ENCODE measurements around the gene HOGA1.

The HOGA1 gene

GRCh38 chr10:97548828-97549455, 35.2 kb upstream of the HOGA1 start:
- Histone ChIP-seq H3K4me3 (ENCODE audit: low read length) (no peak overlapping the region), H3K9ac (ENCODE audit: low read length) (no peak overlapping the region), H3F3A (ENCODE audit: insufficient read depth, low read length) (no peaks in the 10 kb centered on the region), H3K27ac (ENCODE audit: low read length) (no peak overlapping the region), H3K9me2 (replicated peaks; ENCODE audit: insufficient read depth, low read length) (no peaks in the 10 kb centered on the region), H3K4me1 (ENCODE audit: low read length) (peaks cover 4% of the 10 kb centered on the region), H3K27me3 (replicated peaks; ENCODE audit: insufficient read depth, low read length) (no peaks in the 10 kb centered on the region), H3K4me2 (ENCODE audit: low read depth, low read length) (no peak overlapping the region), H2AFZ (ENCODE audit: low read length) (no peak overlapping the region), H3K9me3 (replicated peaks; ENCODE audit: insufficient read depth, low read length) (no peaks in the 10 kb centered on the region), H4K20me1 (ENCODE audit: insufficient read depth, low read length) (no peaks in the 10 kb centered on the region), H3K79me2 (ENCODE audit: low read length) (no peaks in the 10 kb centered on the region), H3K36me3 (replicated peaks; ENCODE audit: insufficient read depth, low read length) (no peaks in the 10 kb centered on the region)
- DNase-seq = no peak
- TF ChIP-seq EZH2phosphoT487 (IDR thresholded peaks at IDR 0.05; ENCODE audit: low read length) (no peak), CTCF (IDR thresholded peaks at IDR 0.05; ENCODE audit: low read length) (no peak), EZH2 (optimal IDR thresholded peaks at IDR 0.05; ENCODE audit: low read depth, low read length) (no peak)

GRCh38 chr10:97549587-97550322, 34.4 kb upstream of the HOGA1 start:
- Histone ChIP-seq H3K9ac (ENCODE audit: low read length) (no peak overlapping the region), H3K4me2 (ENCODE audit: low read depth, low read length) (no peak overlapping the region)
- DNase-seq = no peak

GRCh38 chr10:97550336-97551149, 33.6 kb upstream of the HOGA1 start:
- H4K20me1 ChIP-seq (ENCODE audit: insufficient read depth, low read length) = no peaks in the 10 kb centered on the region
- H3K27ac ChIP-seq (ENCODE audit: low read length) = no peak overlapping the region
- H3K9me2 ChIP-seq (replicated peaks; ENCODE audit: insufficient read depth, low read length) = no peaks in the 10 kb centered on the region
- H3K9me3 ChIP-seq (replicated peaks; ENCODE audit: insufficient read depth, low read length) = no peaks in the 10 kb centered on the region
- H3K4me3 ChIP-seq (ENCODE audit: low read length) = no peak overlapping the region
- H3K9ac ChIP-seq (ENCODE audit: low read length) = no peak overlapping the region
- H2AFZ ChIP-seq (ENCODE audit: low read length) = no peak overlapping the region
- no peak for TF ChIP-seq EZH2 (optimal IDR thresholded peaks at IDR 0.05; ENCODE audit: low read depth, low read length)
- TF ChIP-seq CTCF (IDR thresholded peaks at IDR 0.05; ENCODE audit: low read length) = no peak
- TF ChIP-seq EZH2phosphoT487 (IDR thresholded peaks at IDR 0.05; ENCODE audit: low read length) = no peak
- DNase-seq = no peak
- H3F3A ChIP-seq (ENCODE audit: insufficient read depth, low read length) = no peaks in the 10 kb centered on the region
- no peaks in the 10 kb centered on the region for H3K36me3 ChIP-seq (replicated peaks; ENCODE audit: insufficient read depth, low read length)
- no peaks in the 10 kb centered on the region for H3K79me2 ChIP-seq (ENCODE audit: low read length)
- no peaks in the 10 kb centered on the region for H3K27me3 ChIP-seq (replicated peaks; ENCODE audit: insufficient read depth, low read length)
- no peak overlapping the region for H3K4me2 ChIP-seq (ENCODE audit: low read depth, low read length)
- peaks cover 12% of the 10 kb centered on the region for H3K4me1 ChIP-seq (ENCODE audit: low read length)

More at GRCh38 chr10:97549587-97550322, 34.4 kb upstream of the HOGA1 start:
- no peaks in the 10 kb centered on the region for H4K20me1 ChIP-seq (ENCODE audit: insufficient read depth, low read length)
- no peaks in the 10 kb centered on the region for H3K9me3 ChIP-seq (replicated peaks; ENCODE audit: insufficient read depth, low read length)
- H3K27me3 ChIP-seq (replicated peaks; ENCODE audit: insufficient read depth, low read length) = no peaks in the 10 kb centered on the region
- H3K36me3 ChIP-seq (replicated peaks; ENCODE audit: insufficient read depth, low read length) = no peaks in the 10 kb centered on the region
- H3F3A ChIP-seq (ENCODE audit: insufficient read depth, low read length) = no peaks in the 10 kb centered on the region
- no peaks in the 10 kb centered on the region for H3K9me2 ChIP-seq (replicated peaks; ENCODE audit: insufficient read depth, low read length)
- H2AFZ ChIP-seq (ENCODE audit: low read length) = no peak overlapping the region
- no peak overlapping the region for H3K27ac ChIP-seq (ENCODE audit: low read length)
- no peak overlapping the region for H3K4me3 ChIP-seq (ENCODE audit: low read length)
- TF ChIP-seq EZH2 (optimal IDR thresholded peaks at IDR 0.05; ENCODE audit: low read depth, low read length) (no peak), EZH2phosphoT487 (IDR thresholded peaks at IDR 0.05; ENCODE audit: low read length) (no peak), CTCF (IDR thresholded peaks at IDR 0.05; ENCODE audit: low read length) (no peak)
- H3K4me1 ChIP-seq (ENCODE audit: low read length) = peaks cover 7% of the 10 kb centered on the region
- no peaks in the 10 kb centered on the region for H3K79me2 ChIP-seq (ENCODE audit: low read length)
